DOHH2 (cell line): ENCODE results near the gene AURKAIP1.
A peak's percentile ranks its signal among the peaks of the same experiment; 100 is the strongest.

ENCODE experiments used
- H3F3A ChIP-seq: fragments of 200-600 bp; sonication (generic), shearing (Covaris generic); 2 replicates; pipeline ENCODE4 v1.6.0; 2016; ENCODE audit warnings: antibody characterized with exemption, mild to moderate bottlenecking; ENCODE audit not compliant: control insufficient read depth, insufficient read depth
- H3K27ac ChIP-seq: fragments of 200-600 bp; sonication (generic); 2 replicates; pipeline ENCODE4 v1.5.1; 2014; ENCODE audit warnings: low read depth, mild to moderate bottlenecking, low read length, moderate library complexity
- H3K27me3 ChIP-seq: fragments of 200-600 bp; sonication (generic); 2 replicates; pipeline ENCODE4 v1.6.1; 2014; ENCODE audit warnings: mild to moderate bottlenecking, low read length, mixed read lengths; ENCODE audit not compliant: control insufficient read depth
- H3K36me3 ChIP-seq: fragments of 200-600 bp; sonication (generic); 2 replicates; pipeline ENCODE4 v1.6.1; 2014; ENCODE audit warnings: mild to moderate bottlenecking, low read length, moderate library complexity, mixed read lengths; ENCODE audit not compliant: control insufficient read depth
- H3K4me1 ChIP-seq: fragments of 200-600 bp; sonication (generic); 2 replicates; pipeline ENCODE4 v1.6.1; 2014; ENCODE audit warnings: mild to moderate bottlenecking, low read length, mixed read lengths; ENCODE audit not compliant: control insufficient read depth
- H3K4me2 ChIP-seq: fragments of 200-600 bp; sonication (generic); 2 replicates; pipeline ENCODE4 v1.6.0; 2014; ENCODE audit warnings: mild to moderate bottlenecking, low read length, moderate library complexity
- H3K4me3 ChIP-seq: fragments of 200-600 bp; sonication (generic); 2 replicates; pipeline ENCODE4 v1.5.1; 2014; ENCODE audit warnings: mild to moderate bottlenecking, low read length, mixed read lengths
- H3K79me2 ChIP-seq: fragments of 200-600 bp; sonication (generic); 2 replicates; pipeline ENCODE4 v1.6.1; 2014; ENCODE audit warnings: mild to moderate bottlenecking, low read length, mixed read lengths; ENCODE audit not compliant: control insufficient read depth
- H3K9me2 ChIP-seq: fragments of 200-600 bp; sonication (generic); replicated peaks from 2 replicates; pipeline ENCODE4 v1.6.1; 2014; ENCODE audit warnings: mild to moderate bottlenecking, low read length, mixed read lengths; ENCODE audit not compliant: control insufficient read depth
- H3K9me3 ChIP-seq: fragments of 200-600 bp; sonication (generic); 2 replicates; pipeline ENCODE4 v1.6.1; 2014; ENCODE audit warnings: antibody characterized with exemption, low read length, mixed read lengths; ENCODE audit not compliant: control insufficient read depth, insufficient read depth
- H4K20me1 ChIP-seq: fragments of 200-600 bp; sonication (generic); 2 replicates; pipeline ENCODE4 v1.6.0; 2014; ENCODE audit warnings: low read depth, mild to moderate bottlenecking, antibody characterized with exemption, low read length, moderate library complexity; ENCODE audit not compliant: control insufficient read depth, insufficient read depth
- EZH2phosphoT487 ChIP-seq: fragments of 200-600 bp; sonication (generic); IDR thresholded peaks from 2 replicates; pipeline ENCODE4 v1.6.1; 2017; ENCODE audit warnings: borderline replicate concordance, mild to moderate bottlenecking, antibody characterized with exemption, low read length, moderate library complexity, mixed read lengths
- TF ChIP-seq, protein P1 (sequence below): fragments of 200-600 bp; sonication (generic); IDR thresholded peaks from one replicate; pipeline ENCODE4 v1.5.1; 2014; ENCODE audit warnings: antibody characterized with exemption, mild to moderate bottlenecking, low read depth, low read length; ENCODE audit not compliant: poor library complexity, severe bottlenecking

Gene AURKAIP1

DNA sequence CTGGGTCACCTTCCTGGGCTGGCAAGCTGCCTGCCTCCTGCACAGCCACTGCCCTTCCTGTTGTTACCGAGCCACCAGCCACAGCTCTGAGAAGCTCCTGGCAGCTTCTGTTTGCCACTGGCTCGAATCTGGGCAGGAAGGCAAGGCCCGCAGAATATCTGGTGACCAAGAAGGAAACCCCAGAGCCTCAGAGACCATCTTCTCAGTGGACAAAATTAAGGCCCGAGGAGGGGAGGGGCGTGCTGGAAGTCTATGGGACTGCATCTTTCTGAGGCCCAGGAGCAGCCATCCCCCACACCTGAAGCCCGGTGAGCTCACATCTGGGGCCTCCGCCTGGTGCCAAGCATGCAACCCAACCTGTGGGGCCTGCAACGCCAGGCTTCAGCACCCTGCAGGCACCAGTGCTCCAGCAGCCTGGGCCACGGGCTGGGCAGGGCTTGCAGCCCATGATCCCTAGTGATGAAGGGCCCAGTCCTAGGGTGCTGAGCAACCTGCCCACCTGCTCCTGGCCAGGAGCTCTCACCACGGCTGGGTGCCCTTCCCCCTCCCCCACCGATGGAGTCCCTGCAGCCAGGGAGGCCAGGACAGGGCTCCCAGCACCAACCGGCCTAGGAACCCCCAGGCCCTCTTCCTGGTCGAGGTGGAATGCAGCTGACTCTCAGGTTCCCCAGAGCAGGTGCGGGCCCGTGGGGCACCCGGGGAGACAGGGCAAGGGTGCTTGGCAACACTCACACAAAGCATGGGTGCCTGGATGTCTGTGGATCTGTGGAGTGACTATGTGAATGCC is 49.5 kb downstream of the AURKAIP1 start:
- no peaks in the 10 kb centered on the region for H3K27me3 ChIP-seq
- H3K9me3 ChIP-seq = peaks cover 11% of the 10 kb centered on the region
- H3K4me3 ChIP-seq = peak overlapping the region; percentile 82
- H3K4me2 ChIP-seq = peak overlapping the region; percentile 88
- peaks cover 54% of the 10 kb centered on the region for H3K79me2 ChIP-seq
- H3K27ac ChIP-seq = peak overlapping the region; percentile 10
- H3F3A ChIP-seq = no peaks in the 10 kb centered on the region
- peaks cover 32% of the 10 kb centered on the region; the same call in 1 of the 2 replicates for H3K36me3 ChIP-seq
- H3K4me1 ChIP-seq = peaks cover 32% of the 10 kb centered on the region
- TF ChIP-seq, protein P1, sequence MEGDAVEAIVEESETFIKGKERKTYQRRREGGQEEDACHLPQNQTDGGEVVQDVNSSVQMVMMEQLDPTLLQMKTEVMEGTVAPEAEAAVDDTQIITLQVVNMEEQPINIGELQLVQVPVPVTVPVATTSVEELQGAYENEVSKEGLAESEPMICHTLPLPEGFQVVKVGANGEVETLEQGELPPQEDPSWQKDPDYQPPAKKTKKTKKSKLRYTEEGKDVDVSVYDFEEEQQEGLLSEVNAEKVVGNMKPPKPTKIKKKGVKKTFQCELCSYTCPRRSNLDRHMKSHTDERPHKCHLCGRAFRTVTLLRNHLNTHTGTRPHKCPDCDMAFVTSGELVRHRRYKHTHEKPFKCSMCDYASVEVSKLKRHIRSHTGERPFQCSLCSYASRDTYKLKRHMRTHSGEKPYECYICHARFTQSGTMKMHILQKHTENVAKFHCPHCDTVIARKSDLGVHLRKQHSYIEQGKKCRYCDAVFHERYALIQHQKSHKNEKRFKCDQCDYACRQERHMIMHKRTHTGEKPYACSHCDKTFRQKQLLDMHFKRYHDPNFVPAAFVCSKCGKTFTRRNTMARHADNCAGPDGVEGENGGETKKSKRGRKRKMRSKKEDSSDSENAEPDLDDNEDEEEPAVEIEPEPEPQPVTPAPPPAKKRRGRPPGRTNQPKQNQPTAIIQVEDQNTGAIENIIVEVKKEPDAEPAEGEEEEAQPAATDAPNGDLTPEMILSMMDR = no peak
- no peak for TF ChIP-seq EZH2phosphoT487
- peaks cover 18% of the 10 kb centered on the region for H4K20me1 ChIP-seq
- H3K9me2 ChIP-seq = no peaks in the 10 kb centered on the region

DNA sequence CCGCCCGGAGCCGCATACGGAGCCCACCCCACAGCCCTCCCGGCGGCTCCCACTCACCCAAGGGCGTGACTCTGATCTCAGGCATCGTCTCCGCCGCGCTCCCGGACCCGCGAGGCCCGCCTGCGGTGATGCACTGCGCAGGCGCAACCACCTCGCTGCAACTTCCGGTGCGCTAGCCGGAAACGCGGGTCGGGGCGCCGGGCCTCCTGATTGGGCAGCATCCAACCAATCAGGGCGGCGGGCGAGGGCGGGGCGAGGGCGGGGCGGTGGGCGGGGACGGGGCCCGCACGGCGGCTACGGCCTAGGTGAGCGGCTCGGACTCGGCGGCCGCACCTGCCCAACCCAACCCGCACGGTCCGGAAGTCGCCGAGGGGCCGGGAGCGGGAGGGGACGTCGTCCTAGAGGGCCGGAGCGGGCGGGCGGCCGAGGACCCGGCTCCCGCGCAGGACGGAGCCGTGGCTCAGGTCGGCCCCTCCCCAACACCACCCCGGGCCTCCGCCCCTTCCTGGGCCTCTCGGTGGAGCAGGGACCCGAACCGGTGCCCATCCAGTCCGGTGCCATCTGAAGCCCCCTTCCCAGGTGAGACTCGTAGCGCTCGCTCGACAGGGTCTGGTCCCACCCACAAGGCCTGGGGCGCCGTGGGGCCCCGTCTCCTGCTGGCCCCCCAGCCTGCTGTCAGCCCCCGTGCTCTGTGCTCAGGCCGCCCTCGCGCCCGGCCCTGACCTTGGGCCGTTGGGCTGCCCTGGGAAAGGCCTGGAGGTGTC is 50.3 kb downstream of the AURKAIP1 start, which contains the start of the genes CPTP and INTS11:
Gene CPTP (plus strand): TSS at position 279 of the 764 bp plus-strand sequence. CDS start 2,109 bp downstream, outside the sequence.
Gene INTS11 (minus strand): TSS at position 137 of the 764 bp plus-strand sequence. CDS start 52 bp downstream, at position 85.
- Histone ChIP-seq H3K27ac (peak within 1 kb of the TSS; percentile 34), H3K4me3 (peak within 1 kb of the TSS; percentile 82), H3K36me3 (peaks cover 37% of the 10 kb centered on the region; the same call in 1 of the 2 replicates), H3K79me2 (peaks cover 61% of the 10 kb centered on the region), H3K4me1 (peaks cover 26% of the 10 kb centered on the region), H3F3A (no peaks in the 10 kb centered on the region), H3K27me3 (no peaks in the 10 kb centered on the region), H3K9me2 (no peaks in the 10 kb centered on the region), H3K4me2 (peak within 1 kb of the TSS; percentile 88), H4K20me1 (peaks cover 18% of the 10 kb centered on the region), H3K9me3 (peaks cover 4% of the 10 kb centered on the region)
- TF ChIP-seq, protein P1 = no peak
- no peak for TF ChIP-seq EZH2phosphoT487

DNA sequence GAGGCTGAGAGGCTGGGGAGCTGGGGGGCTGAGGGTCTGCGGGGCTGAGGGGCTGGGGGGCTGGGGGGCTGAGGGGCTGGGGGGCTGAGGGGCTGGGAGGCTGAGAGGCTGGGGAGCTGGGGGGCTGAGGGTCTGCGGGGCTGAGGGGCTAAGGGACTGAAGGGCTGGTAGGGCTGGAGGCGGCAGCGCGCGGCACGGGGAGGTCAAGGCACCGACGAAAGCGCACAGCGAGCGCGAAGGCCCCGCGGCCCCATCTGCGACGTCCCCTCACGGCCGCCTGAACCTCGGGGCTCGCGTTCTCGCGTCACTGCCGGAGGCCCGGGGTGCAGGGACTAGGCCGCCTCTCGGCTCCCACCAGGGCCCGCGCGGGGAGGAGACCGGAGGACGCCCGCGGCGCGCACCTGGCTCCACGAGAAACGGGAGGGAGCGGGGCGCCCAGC is 50.9 kb downstream of the AURKAIP1 start:
- Histone ChIP-seq H3K4me3 (peak overlapping the region; percentile 82), H3K9me2 (no peaks in the 10 kb centered on the region), H3K4me2 (peak overlapping the region; percentile 88), H3K36me3 (peaks cover 42% of the 10 kb centered on the region), H4K20me1 (peaks cover 18% of the 10 kb centered on the region), H3K27me3 (no peaks in the 10 kb centered on the region), H3K27ac (peak overlapping the region; percentile 34; the same call in 1 of the 2 replicates), H3K79me2 (peaks cover 67% of the 10 kb centered on the region), H3F3A (no peaks in the 10 kb centered on the region), H3K9me3 (no peaks in the 10 kb centered on the region), H3K4me1 (peaks cover 26% of the 10 kb centered on the region)
- TF ChIP-seq, protein P1 = no peak
- TF ChIP-seq EZH2phosphoT487 = no peak
